GM19043 (cell line): ENCODE data around the gene ACBD7.

Experiments
- ATAC-seq: cut with Tn5 transposase; IDR thresholded peaks from one replicate; pipeline ENCODE4 v1.9.1; 2021; ENCODE audit warnings: low read depth; ENCODE audit not compliant: unreplicated experiment

The ACBD7 gene

GRCh38 chr10:15027741-15028140 is 60.8 kb downstream of the ACBD7 start:
- ATAC-seq = no peak
